Ecto neural progenitor cell (in vitro differentiated cells): ENCODE measurements around the gene LGALS1.

Experiments
- DNase-seq: peaks from one replicate; pipeline ENCODE4 v3.0.0-alpha.2; 2018; ENCODE audit warnings: low spot score

Gene LGALS1

GRCh38 chr22:37725551-37726240 lies 50.3 kb downstream of the LGALS1 start:
- DNase-seq = no peak

- no peak for DNase-seq
These were observed 50.9 kb downstream of the LGALS1 start for GRCh38 chr22:37726241-37726887.

- no peak for DNase-seq
These were observed 53.2 kb downstream of the LGALS1 start for GRCh38 chr22:37728620-37729019.
